Activated CD8-positive, alpha-beta memory T cell treated with anti-CD3 and anti-CD28 coated beads for 1 hour (primary cell): ENCODE results near the gene ABHD17A.

Experiments
- DNase-seq, 2 donors: peaks; one replicate each; pipeline ENCODE4 v3.0.0-alpha.2; 2020; ENCODE audit warnings: low read depth in 1 of 2; ENCODE audit errors: extremely low read depth in 1 of 2

Gene ABHD17A

GRCh38 chr19:1865172-1866010, 19.9 kb downstream of the ABHD17A start:
- DNase-seq, result no peak

- DNase-seq, result peak in 1 of 2 donors; percentile 48
Measured at GRCh38 chr19:1864480-1865171, 20.7 kb downstream of the ABHD17A start.

GRCh38 chr19:1863638-1864479, 21.4 kb downstream of the ABHD17A start:
- peak; percentile 78 to 88 for DNase-seq

- no peak for DNase-seq
Measured at GRCh38 chr19:1863328-1863637, 22.0 kb downstream of the ABHD17A start, which contains the start of gene KLF16. KLF16 (minus strand) TSS chr19:1863579; CDS start chr19:1863497, 82 bp downstream.

GRCh38 chr19:1862424-1863327, 22.6 kb downstream of the ABHD17A start:
- peak in 1 of 2 donors; percentile 42 for DNase-seq

- no peak for DNase-seq
Measured at GRCh38 chr19:1862068-1862423, 23.2 kb downstream of the ABHD17A start.

- DNase-seq, result no peak
Measured at GRCh38 chr19:1861599-1862031, 23.7 kb downstream of the ABHD17A start.

GRCh38 chr19:1860821-1861598, 24.3 kb downstream of the ABHD17A start:
- DNase-seq, result no peak

GRCh38 chr19:1860042-1860775, 25.1 kb downstream of the ABHD17A start:
- DNase-seq, result no peak

GRCh38 chr19:1859331-1859781, 25.9 kb downstream of the ABHD17A start:
- DNase-seq, result no peak

GRCh38 chr19:1858412-1859081, 26.7 kb downstream of the ABHD17A start:
- no peak for DNase-seq

GRCh38 chr19:1857648-1858326, 27.5 kb downstream of the ABHD17A start:
- no peak for DNase-seq

GRCh38 chr19:1856698-1857603, 28.3 kb downstream of the ABHD17A start:
- no peak for DNase-seq

- no peak for DNase-seq
Measured at GRCh38 chr19:1856345-1856697, 29.0 kb downstream of the ABHD17A start.

- no peak for DNase-seq
Measured at GRCh38 chr19:1855828-1856255, 29.5 kb downstream of the ABHD17A start.

GRCh38 chr19:1855040-1855827, 30.1 kb downstream of the ABHD17A start:
- DNase-seq, result peak in 1 of 2 donors; percentile 67
